Pons (tissue), 1 donor: ENCODE measurements around the gene MFAP4.

Source experiments
- DNase-seq: peaks from one replicate; pipeline ENCODE4 v3.0.0-alpha.2; 2016; ENCODE audit warnings: low spot score

MFAP4 gene

GRCh38 chr17:19348081-19348650 lies 38.8 kb downstream of the MFAP4 start:
- no peak for DNase-seq

DNA sequence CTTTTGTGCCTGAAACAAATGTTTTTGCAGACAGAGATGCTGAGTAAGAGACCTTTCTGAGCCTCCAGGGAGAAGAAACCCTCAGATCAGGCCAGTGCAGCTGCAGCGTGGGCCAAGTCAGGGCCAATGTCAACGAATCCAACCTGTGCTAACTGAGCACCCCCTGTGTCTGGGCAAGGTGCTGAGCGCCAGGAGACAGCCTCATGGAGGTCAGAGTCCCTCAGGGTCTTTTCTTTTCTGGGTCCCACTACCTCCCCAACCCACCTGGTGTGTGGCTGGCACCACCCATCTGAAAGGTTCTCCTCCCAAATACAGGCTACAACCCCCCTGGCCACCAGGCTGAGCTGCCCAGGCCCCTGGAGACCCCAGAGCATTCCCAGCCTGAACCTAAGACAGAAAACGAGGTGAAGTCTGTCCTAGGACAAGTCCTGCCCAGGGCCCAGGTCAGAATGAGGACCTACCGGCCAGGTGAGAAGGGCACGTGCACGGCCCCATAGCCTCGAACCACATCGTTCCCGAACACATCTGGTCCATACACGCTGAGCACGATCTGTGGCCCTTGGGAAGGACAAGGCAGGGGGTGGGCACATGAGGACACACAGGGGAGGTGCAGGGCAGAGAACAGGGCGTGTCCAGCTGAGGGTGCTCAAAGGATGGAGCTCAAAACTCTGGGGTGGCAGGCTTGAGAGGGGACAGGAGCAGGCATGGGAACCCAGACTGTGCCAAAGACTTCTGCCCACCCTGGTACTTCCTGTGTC lies 39.5 kb downstream of the MFAP4 start:
- DNase-seq: no peak

GRCh38 chr17:19346351-19347255 lies 40.4 kb downstream of the MFAP4 start:
- no peak for DNase-seq

- DNase-seq: no peak
Measured at GRCh38 chr17:19345486-19346350, 41.3 kb downstream of the MFAP4 start.

- no peak for DNase-seq
Measured at GRCh38 chr17:19345067-19345460, 41.9 kb downstream of the MFAP4 start.

- no peak for DNase-seq
Measured at GRCh38 chr17:19344311-19345066, 42.5 kb downstream of the MFAP4 start.

DNA sequence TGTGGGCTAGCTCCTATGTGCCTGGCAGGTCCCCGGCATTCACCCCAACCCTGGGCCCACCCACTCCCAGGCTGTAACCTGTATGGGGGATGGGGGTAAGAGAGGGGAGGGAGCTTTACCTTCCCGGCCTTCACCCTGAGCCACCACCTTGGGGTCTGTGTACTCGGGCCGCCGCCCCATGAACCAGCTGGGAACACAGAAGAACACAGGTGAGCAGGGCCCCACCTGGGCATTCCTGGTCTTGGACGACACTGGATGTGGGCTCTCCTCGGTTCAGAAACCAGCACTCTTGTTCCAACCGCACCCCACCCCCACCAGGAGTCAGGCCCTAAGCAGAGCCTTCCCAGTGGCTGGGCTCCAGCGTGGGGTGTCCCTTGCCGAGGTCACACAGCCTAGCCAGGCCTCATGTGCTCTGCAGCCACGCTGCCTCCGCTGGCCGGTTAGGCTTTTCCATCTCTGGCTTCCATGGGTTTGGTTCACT lies 43.3 kb downstream of the MFAP4 start:
- no peak for DNase-seq

- no peak for DNase-seq
Measured at GRCh38 chr17:19343256-19343630, 43.7 kb downstream of the MFAP4 start.

- no peak for DNase-seq
Measured at GRCh38 chr17:19342611-19343255, 44.3 kb downstream of the MFAP4 start.

DNA sequence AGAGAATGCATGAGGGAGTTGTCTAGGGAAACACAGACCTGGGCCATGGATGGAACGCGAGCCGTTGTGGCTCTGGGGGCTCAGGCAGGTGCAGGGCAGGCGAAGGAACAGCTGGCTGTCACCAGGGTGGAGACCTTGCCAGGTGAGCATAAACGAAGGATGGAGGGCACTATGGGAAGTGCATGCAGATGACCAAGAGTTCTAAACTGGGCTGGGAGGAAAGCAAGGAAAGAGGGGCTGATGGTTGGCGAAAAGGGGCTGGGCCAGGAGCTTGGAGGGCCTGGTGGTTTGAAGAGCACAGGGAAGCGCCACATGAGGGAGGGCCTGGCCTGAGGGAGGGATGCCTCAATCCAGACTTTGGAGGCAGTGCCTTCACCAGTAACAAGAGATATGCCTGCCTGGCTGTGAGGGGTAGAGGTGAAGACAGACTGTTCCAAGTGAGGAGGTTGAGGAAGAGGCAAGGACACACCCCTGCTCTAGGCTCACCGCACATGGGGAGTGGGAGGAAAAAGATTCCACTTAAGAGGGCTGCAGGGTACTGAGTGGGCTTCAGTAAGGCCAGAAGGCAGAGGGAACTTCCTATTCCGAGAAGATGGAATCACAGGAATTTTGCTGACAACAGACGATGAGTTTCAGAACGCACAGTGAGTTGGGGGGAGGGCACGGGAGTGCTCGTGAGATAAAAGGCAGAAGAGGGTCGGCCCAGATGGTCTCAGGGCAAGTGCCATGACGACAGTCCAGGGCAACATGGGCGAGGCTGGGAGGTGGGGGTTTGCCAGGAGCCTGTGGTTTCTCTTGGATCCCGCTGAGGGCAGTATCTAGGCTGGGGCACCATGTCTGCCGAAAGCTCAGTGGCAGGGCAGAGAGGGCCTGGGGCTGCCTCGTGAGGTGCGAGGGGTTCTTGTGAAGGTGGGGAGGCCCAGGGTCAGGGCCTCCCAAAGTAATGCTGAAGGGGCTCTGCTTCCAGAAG lies 45.1 kb downstream of the MFAP4 start:
- no peak for DNase-seq

GRCh38 chr17:19341211-19341631 lies 45.8 kb downstream of the MFAP4 start:
- DNase-seq: no peak

GRCh38 chr17:19339341-19339815 lies 47.6 kb downstream of the MFAP4 start:
- no peak for DNase-seq

GRCh38 chr17:19338031-19338990 lies 48.7 kb downstream of the MFAP4 start:
- DNase-seq: peak; percentile 60

GRCh38 chr17:19337712-19338023 lies 49.3 kb downstream of the MFAP4 start:
- no peak for DNase-seq

GRCh38 chr17:19336938-19337711 lies 49.9 kb downstream of the MFAP4 start:
- peak; percentile 79 for DNase-seq

DNA sequence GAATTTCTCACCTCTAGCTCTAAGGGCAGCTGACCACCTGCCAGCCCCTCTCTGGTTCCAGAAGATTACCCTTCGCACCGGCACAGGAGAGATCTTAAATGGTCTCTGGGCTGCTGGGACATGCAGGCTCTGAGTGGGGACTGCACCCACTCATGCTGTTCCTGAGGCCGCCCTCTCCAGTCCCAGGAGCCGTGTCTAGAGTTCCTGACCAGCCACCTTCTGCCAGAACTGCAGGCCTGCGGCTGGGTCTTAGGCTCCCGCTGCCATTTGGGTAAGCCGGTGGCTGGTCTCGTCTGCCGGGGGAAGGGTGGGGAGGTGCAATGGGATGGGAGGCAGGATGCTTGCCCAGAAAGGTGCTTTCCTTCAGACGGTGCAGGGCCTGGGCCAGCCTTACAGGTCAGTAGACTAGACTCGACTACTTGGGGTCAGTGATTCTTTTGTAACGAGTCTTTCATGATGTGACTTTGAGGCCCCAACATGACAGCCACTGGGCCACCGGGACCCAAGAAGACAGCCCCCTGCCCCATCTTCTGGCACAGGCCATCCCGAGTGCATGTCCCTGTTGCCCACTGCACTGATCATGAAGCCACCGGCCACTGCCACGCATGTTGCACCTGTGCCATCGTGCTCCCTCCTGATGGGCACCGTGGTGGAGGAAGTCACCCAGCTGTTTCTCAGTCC lies 50.9 kb downstream of the MFAP4 start:
- DNase-seq: no peak

DNA sequence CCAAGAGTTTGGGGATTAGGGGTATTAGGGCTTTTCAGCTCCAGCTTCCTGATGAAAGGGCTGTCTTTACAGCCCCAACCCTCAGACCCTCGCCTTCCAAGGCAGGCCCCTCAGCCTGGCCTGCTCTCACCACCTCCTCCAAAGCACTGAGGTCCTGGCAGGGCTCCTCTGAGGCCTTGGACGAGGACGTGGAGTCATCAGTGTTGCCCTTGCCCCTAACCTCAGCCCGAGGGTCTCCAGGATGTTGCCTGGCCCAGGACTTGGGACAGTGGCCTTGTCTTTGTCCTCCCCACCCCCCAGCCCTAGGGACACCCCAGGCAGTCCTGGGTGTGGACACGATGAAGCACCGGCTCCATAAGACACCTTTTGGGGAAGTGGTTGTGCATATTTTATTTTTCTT lies 52.7 kb downstream of the MFAP4 start:
- DNase-seq: no peak
